Neural cell (in vitro differentiated cells): ENCODE measurements around the gene ISCU. TPM values are rescaled to one million over a fixed set of nuclear protein-coding genes. Genes with fewer than 3 reads are reported as not detected.

Experiments used
- H2AFZ ChIP-seq: fragments of 200-600, 300-800 bp; sonication (generic), shearing (Covaris generic); 2 replicates; pipeline ENCODE4 v1.6.0; 2014; ENCODE audit warnings: low read depth, mild to moderate bottlenecking, antibody characterized with exemption, low read length, moderate library complexity
- H3F3A ChIP-seq: fragments of 200-600 bp; shearing (Covaris generic); 2 replicates; pipeline ENCODE4 v1.6.1; 2016; ENCODE audit warnings: mild to moderate bottlenecking, moderate library complexity, mixed read lengths, antibody characterized with exemption, low read length; ENCODE audit not compliant: insufficient read depth, poor library complexity, severe bottlenecking
- H3K27ac ChIP-seq: fragments of 200-600, 300-800 bp; sonication (generic), shearing (Covaris generic); 2 replicates; pipeline ENCODE4 v1.5.1; 2014; ENCODE audit warnings: mild to moderate bottlenecking, low read length, moderate library complexity
- H3K27me3 ChIP-seq: fragments of 300-800, 200-600 bp; sonication (generic), shearing (Covaris generic); 2 replicates; pipeline ENCODE4 v1.6.0; 2014; ENCODE audit warnings: mild to moderate bottlenecking, low read depth, low read length, moderate library complexity; ENCODE audit not compliant: insufficient read depth
- H3K36me3 ChIP-seq: fragments of 300-800, 200-600 bp; sonication (generic), shearing (Covaris generic); 2 replicates; pipeline ENCODE4 v1.5.1; 2014; ENCODE audit warnings: mild to moderate bottlenecking, antibody characterized with exemption, low read length, moderate library complexity; ENCODE audit not compliant: insufficient read depth
- H3K4me2 ChIP-seq: fragments of 300-800, 200-600 bp; sonication (generic), shearing (Covaris generic); 2 replicates; pipeline ENCODE4 v1.6.0; 2014; ENCODE audit warnings: mild to moderate bottlenecking, low read length
- H3K4me3 ChIP-seq: fragments of 300-800, 200-600 bp; sonication (generic), shearing (Covaris generic); 2 replicates; pipeline ENCODE4 v1.5.1; 2014; ENCODE audit warnings: mild to moderate bottlenecking, low read length, moderate library complexity
- H3K79me2 ChIP-seq: fragments of 200-600 bp; shearing (Covaris generic); replicated peaks from 2 replicates; pipeline ENCODE4 v1.6.0; 2014; ENCODE audit warnings: mild to moderate bottlenecking, low read length, moderate library complexity; ENCODE audit not compliant: insufficient read depth
- H3K9ac ChIP-seq: fragments of 300-800, 200-600 bp; sonication (generic), shearing (Covaris generic); 2 replicates; pipeline ENCODE4 v1.6.1; 2016; ENCODE audit warnings: mild to moderate bottlenecking, low read length, mixed read lengths
- H3K9me2 ChIP-seq: fragments of 200-600 bp; shearing (Covaris generic); 2 replicates; pipeline ENCODE4 v1.6.1; 2016; ENCODE audit warnings: mild to moderate bottlenecking, low read length, mixed read lengths; ENCODE audit not compliant: insufficient read depth
- H3K9me3 ChIP-seq: fragments of 200-600, 300-800 bp; sonication (generic), shearing (Covaris generic); 2 replicates; pipeline ENCODE4 v1.6.1; 2016; ENCODE audit warnings: mild to moderate bottlenecking, mixed run types, low read length, moderate library complexity, mixed read lengths
- H4K20me1 ChIP-seq: fragments of 200-600 bp; shearing (Covaris generic); 2 replicates; pipeline ENCODE4 v1.6.1; 2016; ENCODE audit warnings: mild to moderate bottlenecking, mixed run types; ENCODE audit not compliant: insufficient read depth
- EP300 ChIP-seq: fragments of 450-650 bp; conservative IDR thresholded peaks from 2 replicates; pipeline ENCODE4 v1.6.1; 2014; ENCODE audit warnings: antibody characterized with exemption, mild to moderate bottlenecking, moderate library complexity; ENCODE audit not compliant: poor library complexity, severe bottlenecking
- EZH2 ChIP-seq: fragments of 200-600, 300-800 bp; shearing (Covaris generic), sonication (generic); IDR thresholded peaks from 2 replicates; pipeline ENCODE4 v1.6.1; 2014; ENCODE audit warnings: antibody characterized with exemption, low read length, borderline replicate concordance, mild to moderate bottlenecking; ENCODE audit not compliant: insufficient read depth, poor library complexity, severe bottlenecking
- MXI1 ChIP-seq: fragments of 450-650 bp; conservative IDR thresholded peaks from 2 replicates; pipeline ENCODE4 v1.6.1; 2014; ENCODE audit warnings: antibody characterized with exemption, mild to moderate bottlenecking; ENCODE audit not compliant: poor library complexity, severe bottlenecking
- POLR2AphosphoS5 ChIP-seq: IDR thresholded peaks from 2 replicates; pipeline ENCODE4 v1.6.1; 2012
- RAD21 ChIP-seq: fragments of 450-650 bp; conservative IDR thresholded peaks from 2 replicates; pipeline ENCODE4 v1.6.1; 2014; ENCODE audit warnings: antibody characterized with exemption, mild to moderate bottlenecking, moderate library complexity
- REST ChIP-seq: IDR thresholded peaks from 2 replicates; pipeline ENCODE4 v1.6.1; 2012; ENCODE audit warnings: borderline replicate concordance
- SMC3 ChIP-seq: fragments of 450-650 bp; conservative IDR thresholded peaks from 2 replicates; pipeline ENCODE4 v1.6.1; 2014; ENCODE audit warnings: antibody characterized with exemption, mild to moderate bottlenecking, moderate library complexity; ENCODE audit not compliant: poor library complexity
- TAF1 ChIP-seq: IDR thresholded peaks from 2 replicates; pipeline ENCODE4 v1.6.1; 2012; ENCODE audit warnings: low read depth
- polyA plus RNA-seq: library from polyadenylated mRNA; depleted of rRNA; stranded (reverse); fragments of >200 nt; gene quantifications from 2 replicates; pipeline ENCODE4 v1.2.3, GENCODE V29; 2014
- TF ChIP-seq, protein P1 (sequence below): fragments of 450-650 bp; IDR thresholded peaks from 2 replicates; pipeline ENCODE4 v1.5.1; 2014; ENCODE audit warnings: antibody characterized with exemption, mild to moderate bottlenecking, moderate library complexity; ENCODE audit not compliant: poor library complexity, severe bottlenecking

The ISCU gene
- polyA plus RNA-seq, 1 donor from 2014 or later: 164 TPM

DNA sequence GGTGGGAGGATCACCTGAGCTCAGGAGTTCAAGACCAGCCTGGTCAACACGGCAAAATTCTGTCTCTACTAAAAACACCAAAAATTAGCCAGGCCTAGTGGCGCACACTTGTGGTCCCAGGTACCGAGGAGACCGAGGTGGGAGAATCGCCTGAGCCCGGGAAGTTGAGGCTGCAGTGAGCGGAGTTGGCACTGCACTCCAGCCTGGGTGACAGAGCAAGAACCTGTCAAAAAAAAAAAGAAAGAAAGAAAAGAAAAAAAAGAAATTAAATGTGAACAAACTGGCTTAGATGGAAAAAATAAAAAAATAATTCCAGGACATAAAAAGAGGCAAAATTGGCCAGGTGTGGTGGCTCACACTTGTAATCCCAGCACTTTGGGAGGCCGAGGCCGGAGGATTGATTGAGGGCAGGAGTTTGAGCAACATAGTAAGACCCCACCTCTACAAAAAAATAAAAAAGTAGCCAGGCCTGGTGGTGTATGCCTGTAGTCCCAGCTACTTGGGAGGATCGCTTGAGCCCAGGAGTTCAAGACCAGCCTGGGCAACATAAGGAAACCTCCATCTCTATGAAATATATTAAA, 32.0 kb downstream of the ISCU start:
- H3K27me3 ChIP-seq: no peaks in the 10 kb centered on the region
- TF ChIP-seq REST (no peak), RAD21 (no peak), MXI1 (no peak), POLR2AphosphoS5 (no peak), TAF1 (no peak), EP300 (no peak), SMC3 (no peak), EZH2 (no peak)
- TF ChIP-seq, protein P1, sequence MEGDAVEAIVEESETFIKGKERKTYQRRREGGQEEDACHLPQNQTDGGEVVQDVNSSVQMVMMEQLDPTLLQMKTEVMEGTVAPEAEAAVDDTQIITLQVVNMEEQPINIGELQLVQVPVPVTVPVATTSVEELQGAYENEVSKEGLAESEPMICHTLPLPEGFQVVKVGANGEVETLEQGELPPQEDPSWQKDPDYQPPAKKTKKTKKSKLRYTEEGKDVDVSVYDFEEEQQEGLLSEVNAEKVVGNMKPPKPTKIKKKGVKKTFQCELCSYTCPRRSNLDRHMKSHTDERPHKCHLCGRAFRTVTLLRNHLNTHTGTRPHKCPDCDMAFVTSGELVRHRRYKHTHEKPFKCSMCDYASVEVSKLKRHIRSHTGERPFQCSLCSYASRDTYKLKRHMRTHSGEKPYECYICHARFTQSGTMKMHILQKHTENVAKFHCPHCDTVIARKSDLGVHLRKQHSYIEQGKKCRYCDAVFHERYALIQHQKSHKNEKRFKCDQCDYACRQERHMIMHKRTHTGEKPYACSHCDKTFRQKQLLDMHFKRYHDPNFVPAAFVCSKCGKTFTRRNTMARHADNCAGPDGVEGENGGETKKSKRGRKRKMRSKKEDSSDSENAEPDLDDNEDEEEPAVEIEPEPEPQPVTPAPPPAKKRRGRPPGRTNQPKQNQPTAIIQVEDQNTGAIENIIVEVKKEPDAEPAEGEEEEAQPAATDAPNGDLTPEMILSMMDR: no peak
- H3K9me3 ChIP-seq: no peaks in the 10 kb centered on the region
- H3K4me2 ChIP-seq: no peak overlapping the region
- H3F3A ChIP-seq: no peaks in the 10 kb centered on the region
- H3K9me2 ChIP-seq: no peaks in the 10 kb centered on the region
- no peak overlapping the region for H3K4me3 ChIP-seq
- H2AFZ ChIP-seq: no peak overlapping the region
- no peaks in the 10 kb centered on the region for H3K79me2 ChIP-seq
- no peak overlapping the region for H3K27ac ChIP-seq
- no peaks in the 10 kb centered on the region for H3K36me3 ChIP-seq
- no peaks in the 10 kb centered on the region for H4K20me1 ChIP-seq
- no peak overlapping the region for H3K9ac ChIP-seq

DNA sequence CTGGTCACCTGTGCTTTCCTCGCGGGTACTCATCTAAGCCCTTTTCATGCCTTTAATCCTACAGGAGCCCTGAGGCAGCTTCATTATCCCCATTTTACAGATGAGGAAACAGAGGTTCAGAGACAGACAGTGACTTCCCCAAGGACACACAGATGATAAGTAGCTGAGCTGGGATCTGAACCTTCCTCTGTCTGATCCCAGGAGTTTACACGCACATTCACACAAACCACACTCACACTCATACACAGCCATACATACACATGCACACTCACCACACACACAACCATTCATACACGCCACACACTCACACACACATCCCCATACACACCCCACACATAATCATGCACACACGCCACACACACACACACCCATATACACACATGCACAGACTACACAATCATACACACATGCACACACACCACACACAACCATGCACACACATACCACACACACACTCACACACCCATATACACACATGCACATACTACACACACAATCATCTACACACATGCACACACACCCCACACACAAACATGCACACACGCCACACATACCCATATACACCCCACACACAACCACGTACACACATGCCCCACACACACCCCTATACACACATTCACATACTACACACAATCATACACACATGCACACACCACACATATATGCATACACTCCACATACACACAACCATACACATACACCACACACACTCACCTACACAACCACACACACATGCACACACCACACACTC, 32.7 kb downstream of the ISCU start:
- Histone ChIP-seq H4K20me1 (no peaks in the 10 kb centered on the region), H3K4me2 (no peak overlapping the region), H2AFZ (no peak overlapping the region), H3K9ac (no peak overlapping the region), H3K4me3 (no peak overlapping the region), H3F3A (no peaks in the 10 kb centered on the region), H3K36me3 (no peaks in the 10 kb centered on the region), H3K79me2 (no peaks in the 10 kb centered on the region), H3K9me3 (no peaks in the 10 kb centered on the region), H3K27me3 (no peaks in the 10 kb centered on the region), H3K9me2 (no peaks in the 10 kb centered on the region), H3K27ac (no peak overlapping the region)
- TF ChIP-seq EP300: no peak
- TF ChIP-seq, protein P1: no peak
- no peak for TF ChIP-seq RAD21
- no peak for TF ChIP-seq MXI1
- TF ChIP-seq REST: no peak
- no peak for TF ChIP-seq POLR2AphosphoS5
- no peak for TF ChIP-seq TAF1
- TF ChIP-seq EZH2: no peak
- no peak for TF ChIP-seq SMC3
